SW 1271 (cell line): ENCODE measurements around the gene TAF11.
A peak's percentile ranks its signal among the peaks of the same experiment; 100 is the strongest.
"Not testable (repeated sequence)": the region's sequence is repeated elsewhere in the genome, so short reads cannot be mapped to it uniquely, and the experiment has no call there.

ENCODE experiments used
- DNase-seq, 2 experiments: peaks; one replicate each; lab custom pipeline; 2025; lab: John Stamatoyannopoulos, UW

The TAF11 gene

DNA sequence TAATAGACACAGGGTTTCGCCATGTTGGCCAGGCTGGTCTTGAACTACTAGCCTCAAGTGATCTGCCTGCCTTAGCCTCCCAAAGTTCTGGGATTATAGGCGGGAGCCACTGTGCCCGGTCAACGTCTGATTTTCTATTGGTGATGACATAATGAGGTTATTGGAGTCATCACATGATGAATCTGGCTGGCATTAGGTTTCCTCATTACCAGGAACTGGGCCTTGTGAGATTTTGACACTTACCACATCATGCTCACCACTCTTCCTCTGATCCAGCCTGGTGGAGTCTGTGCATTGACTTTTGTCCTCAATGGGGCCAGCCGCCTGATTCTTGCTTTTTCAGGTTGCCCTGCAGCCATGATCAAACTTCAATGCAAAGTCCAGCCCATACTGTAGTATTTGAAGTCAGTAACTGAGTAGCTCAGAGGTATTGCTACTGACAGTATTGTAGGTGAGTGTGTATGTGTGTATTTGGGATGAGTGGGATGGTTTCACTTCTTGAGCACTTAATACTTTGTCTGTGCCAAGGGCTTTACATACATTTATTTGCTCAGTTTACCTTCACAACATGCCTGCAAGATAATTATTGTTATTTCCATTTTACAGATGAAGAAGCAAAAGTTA is 17.3 kb upstream of the TAF11 start:
- DNase-seq: no peak

DNA sequence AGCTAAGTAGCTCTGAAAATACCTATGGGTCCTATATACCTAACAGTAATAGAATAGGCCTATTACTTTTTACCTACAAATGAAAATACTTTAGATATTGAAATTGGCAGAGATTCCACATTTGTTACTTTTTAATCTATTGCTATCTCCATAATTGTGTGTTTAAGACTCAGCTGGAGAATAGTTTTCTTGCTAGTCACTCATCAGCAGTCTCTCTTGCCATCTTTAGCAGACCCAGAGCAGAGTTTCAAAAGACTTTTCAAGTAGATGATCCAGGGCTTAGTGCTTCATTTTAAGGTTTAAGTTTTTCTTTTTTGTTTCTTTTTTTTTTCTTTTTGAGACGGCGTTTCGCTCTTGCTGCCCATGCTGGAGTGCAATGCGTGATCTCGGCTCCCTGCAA is 14.1 kb upstream of the TAF11 start:
- DNase-seq: no peak

DNA sequence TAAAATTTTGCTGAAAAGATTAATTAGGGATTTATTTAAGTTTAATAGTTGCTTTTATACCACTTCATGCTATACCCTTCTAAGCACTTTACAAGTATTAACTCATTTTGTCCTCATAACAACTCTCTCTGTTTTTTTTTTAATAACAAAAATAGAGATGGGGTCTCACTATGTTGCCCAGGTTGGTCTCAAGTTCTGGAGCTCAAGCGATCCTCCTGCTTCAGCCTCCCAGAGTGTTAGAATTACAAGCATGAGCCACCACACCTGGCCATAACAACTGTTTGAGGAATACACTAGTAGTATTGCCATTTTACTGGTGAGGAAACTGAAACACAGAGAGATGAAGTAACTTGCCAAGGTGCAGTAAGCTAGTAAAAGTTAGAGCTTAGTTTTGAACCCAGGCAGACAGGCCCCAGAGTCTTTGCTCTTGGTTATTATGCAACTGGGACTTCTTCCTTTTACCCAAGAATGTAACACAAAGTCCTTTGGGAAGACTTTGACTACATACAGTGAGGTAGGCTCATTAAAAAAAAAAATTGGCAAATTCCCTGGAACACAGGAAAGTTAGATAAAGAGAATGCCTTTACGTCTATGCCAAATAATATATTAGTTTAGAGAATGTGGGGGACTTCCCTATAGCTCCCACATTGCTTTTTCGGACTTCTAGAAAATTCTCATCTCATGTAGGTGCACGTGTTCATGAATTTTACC is 12.6 kb upstream of the TAF11 start:
- DNase-seq: no peak

DNA sequence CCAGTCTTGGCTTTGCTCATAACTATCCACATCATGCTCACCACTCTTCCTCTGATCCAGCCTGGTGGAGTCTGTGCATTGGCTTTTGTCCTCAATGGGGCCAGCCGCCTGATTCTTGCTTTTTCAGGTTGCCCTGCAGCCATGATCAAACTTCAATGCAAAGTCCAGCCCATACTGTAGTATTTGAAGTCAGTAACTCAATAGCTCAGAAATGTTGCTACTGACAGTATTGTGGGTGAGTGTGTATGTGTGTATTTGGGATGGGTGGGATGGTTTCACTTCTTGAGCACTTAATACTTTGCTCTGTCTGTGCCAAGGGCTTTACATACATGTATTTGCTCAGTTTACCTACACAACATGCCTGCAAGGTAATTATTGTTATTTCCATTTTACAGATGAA is 11.9 kb upstream of the TAF11 start:
- DNase-seq: not testable (repeated sequence)

DNA sequence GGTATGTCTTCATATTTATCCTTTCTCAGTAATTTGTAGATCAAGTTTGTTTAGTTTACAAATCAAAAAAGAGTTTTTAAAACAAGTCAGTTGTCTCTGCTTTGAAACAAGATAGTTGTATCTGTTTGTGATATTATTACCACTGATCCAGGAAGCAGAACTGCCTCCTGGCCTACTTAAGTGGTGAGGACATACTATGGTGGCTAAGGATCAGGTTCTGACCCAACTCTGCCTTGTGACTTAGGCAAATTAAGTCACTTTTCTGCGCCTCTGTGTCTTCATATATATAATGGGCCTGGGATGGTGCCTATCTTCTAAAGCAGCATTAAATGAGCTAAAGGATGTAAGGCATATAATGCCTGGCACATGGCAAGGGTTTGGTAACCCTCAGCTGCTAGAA is 9.9 kb upstream of the TAF11 start:
- DNase-seq: no peak

DNA sequence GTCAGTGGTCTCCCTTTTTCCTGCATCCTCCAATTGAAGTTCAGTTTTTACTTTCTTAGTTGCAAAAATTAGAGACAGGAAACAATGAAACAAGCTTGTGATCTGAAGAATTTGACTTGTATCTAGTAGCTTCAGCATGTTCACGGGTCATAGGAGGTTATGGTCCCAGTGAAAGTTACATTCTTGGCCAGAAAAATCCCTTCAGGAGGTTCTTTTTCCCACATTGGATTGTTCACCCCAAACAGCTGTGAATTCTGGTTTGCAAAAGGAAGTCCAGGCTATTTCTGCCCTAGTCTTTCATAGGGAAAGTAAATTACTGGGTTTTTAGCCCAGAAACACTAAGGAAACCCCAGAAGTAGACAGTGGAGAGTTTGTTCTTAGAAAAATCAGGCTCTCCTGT is 9.3 kb upstream of the TAF11 start:
- no peak for DNase-seq

DNA sequence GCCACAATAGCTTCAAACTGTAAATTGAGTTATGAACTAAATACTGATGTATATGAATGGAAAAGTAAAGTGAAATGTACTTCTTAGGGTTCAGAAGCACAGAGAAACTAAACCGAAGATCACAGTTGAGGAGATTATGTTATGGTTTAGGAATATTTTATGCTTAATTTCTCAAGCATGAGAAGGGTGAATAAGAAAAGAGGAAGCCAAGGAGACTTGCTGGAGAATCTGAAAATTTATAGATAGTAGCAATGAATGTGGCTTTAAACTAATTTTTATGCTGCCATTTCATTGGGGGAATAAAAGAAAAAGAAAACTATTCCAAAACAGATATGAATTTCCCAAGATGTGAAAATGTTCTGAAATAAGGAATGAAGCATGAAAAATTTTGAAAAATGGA is 6.9 kb upstream of the TAF11 start:
- no peak for DNase-seq

DNA sequence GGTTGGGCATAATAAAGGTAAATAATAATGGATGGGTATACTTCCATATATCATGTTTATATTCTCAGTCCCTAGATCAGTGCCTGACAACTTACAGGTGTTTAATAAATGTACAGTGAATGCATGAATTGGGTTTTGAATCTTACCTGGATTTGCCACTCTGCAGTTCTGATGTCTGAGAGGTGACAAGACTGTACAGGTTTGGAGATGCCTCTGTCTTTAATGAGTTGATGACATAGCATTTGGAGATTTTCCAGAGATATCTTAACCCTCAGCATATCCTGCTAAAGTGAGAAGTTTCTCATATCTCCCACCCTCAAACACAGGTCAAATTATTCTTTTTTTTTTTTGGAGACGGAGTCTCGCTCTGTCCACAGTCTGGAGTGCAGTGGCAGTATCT is 3.5 kb upstream of the TAF11 start:
- DNase-seq: no peak

DNA sequence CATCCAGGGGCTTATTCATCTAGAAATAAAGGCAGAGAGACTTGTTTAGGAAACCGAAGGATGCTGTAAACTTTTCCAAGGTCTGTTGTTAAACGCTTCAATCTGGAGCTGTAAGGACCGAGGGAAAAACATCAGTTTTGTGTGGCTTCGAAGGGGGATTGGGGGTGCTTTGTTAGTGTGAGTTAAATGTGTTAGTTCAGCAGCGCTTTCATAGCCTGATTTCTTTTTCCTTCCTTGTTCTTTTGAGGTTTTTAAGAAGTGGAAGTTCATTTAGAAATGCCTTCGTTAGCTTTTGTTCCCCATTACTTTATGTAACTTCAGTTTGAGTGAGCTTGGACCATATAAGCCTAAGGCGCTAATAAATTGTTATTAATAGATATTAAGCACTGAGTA is 2.7 kb upstream of the TAF11 start:
- DNase-seq: no peak

DNA sequence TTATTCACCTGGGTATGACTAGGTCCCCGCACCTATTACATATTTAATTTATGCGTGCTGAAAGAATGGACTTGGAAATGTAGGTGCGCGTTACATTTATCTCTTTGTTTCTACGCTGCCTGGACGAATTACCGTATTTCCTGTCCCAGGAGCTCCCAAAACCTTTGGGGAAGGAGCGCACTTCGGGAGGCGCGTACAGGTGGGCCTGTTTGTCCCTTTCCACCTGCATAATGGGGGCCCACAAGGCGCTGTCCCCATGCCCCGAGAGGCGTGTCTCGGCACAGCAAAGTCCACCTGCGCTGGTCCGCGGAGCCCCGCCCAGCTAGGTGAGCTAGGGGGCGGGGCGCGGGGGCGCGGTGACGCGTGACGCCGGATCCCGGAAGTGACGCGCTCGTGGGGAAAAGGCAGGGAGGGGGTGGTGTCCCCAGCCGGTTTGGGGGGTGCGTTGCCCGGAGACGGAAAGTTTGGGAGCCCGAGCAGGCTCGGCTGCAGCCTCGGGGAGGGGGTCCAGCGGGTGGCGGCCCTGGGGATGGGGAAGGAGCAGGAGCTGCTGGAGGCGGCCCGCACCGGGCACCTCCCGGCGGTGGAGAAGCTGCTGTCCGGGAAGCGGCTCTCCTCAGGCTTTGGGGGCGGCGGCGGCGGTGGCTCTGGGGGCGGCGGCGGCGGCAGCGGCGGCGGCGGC is 1.2 kb upstream of the TAF11 start, which contains the start of gene ANKS1A:
TSS of gene ANKS1A (plus strand) at position 382 of the 682 bp plus-strand sequence. CDS start at position 530, 148 bp downstream.
- DNase-seq: peak in 1 of 2 experiments; percentile 50

DNA sequence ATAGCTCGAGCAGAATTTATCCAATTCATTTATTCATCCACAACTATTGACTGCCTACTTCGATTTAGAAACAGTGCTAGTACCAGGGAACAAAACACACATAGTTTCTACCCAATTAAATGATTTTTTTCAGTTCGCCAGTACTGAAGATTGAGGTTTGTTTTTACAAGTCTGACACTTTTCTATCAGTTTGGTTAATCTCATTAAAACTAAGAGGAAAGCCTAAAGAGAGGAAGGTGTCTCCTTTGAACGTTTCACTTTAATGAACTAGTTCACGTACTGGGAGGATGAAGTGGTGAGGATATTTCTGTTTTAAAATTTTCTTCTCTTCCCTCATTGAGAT is 643 bp upstream of the TAF11 start:
- no peak for DNase-seq

DNA sequence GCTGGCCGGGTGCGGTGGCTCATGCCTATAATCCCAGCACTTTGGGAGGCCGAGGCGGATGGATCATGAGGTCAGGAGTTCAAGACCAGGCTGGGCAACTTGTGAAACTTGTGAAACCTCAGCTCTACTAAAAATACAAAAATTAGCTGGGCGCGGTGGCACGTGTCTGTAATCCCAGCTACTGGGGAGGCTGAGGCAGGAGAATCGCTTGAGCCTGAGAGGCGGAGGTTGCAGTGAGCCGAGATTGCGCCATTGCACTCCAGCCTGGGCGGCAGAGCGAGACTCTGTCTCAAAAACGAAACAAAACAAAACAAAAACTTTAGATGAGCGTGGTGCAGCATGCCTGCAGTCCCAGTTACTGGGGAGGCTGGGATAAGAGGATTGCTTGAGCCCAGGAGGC is 2.0 kb downstream of the TAF11 start:
- DNase-seq: not testable (repeated sequence)

DNA sequence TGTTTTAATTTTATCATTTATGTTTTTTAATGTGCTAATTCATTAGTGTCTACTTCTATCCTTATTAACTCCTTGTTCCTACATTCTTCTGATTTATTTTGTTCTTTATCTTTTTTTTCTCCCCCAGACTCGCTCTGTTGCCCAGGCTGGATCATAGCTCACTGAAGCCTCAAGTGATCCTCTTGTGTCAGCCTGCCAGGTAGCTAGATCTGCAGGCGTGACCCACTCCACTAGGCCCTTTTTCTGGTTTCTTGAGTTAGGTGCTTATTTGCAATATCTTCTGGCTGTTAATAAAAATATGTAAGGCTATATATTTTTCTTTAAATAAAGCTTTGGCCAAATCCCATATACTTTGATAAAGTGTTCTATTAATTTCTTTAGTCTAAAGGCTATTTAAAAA is 2.8 kb downstream of the TAF11 start:
- no peak for DNase-seq

DNA sequence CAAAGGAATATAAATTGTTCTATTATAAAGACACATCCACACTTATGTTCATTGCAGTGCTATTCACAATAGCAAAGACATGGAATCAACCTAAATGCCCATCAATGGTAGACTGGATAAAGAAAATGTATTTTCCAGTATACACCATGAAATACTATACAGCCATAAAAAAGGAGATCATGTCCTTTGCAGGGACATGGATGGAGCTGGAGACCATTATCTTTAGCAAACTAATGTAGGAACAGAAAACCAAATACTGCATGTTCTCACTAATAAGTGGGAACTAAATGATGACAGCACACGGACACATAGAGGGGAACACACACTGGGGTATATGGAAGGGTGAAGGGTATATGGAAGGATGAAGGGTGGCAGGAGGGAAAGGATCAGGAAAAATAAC is 3.8 kb downstream of the TAF11 start:
- not testable (repeated sequence) for DNase-seq

DNA sequence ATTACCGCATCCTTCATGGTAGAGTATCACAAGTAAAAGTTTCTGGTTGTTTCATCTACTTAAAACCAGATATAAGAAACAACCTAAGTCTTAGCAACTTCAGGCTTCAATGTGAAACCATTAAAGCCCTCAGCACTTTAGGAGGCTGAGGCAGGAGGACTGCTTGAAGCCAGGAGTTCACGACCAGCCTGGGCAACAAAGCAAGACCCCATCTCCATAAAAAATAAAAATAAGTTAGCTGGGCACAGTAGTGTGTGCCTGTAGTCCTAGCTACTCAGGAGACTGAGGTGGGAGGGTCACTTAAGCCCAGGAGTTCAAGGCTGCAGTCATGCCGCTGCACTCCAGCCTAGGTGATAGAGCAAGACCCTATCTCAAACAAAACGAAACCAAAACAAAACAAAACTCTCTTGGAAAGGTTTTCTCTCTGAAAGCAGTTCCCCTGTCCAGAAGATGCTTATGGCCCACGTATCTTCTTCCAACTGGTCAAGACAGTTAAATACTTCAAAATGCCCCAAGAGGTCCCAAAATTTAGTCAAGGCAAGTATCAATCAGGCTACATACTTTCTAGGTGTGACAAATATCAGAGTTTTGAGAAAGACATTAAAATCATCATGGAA is 9.9 kb downstream of the TAF11 start:
- DNase-seq: no peak

DNA sequence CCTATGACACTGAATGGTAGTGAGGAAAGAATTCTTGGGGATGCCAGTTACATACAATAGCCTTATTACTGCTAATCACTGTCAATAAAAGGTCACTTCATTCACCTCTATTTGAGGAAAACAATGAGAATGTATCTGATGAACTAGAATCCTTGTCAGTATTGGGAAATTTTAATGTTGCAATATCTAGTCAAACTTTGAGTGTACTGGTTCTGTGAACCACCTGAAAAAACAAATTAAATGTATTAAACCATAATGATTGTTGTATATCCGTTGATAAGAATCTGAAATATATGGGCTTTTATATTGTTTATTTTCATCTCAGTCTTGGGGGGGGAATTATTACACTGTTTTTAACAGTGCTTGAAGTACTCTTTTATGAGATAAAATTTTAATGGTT is 10.6 kb downstream of the TAF11 start:
- no peak for DNase-seq

DNA sequence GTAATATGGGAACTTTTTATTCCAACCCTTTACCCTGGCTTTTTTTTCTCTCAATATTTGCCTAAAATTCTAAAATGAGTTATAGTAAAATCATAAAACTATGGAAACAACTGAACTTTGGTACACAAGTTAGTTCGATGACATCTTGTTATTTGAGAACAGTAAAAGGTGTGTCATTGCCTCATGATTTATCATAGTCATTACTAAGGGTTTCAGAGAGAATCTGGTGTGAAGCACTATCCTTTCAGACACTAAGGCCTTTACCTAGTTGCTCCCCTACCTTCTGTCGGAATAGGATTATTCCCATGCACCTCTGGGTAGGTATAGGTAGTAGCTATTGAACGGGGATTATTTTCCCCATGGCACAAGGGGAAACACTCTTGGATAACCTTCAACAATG is 11.4 kb downstream of the TAF11 start:
- DNase-seq: no peak

DNA sequence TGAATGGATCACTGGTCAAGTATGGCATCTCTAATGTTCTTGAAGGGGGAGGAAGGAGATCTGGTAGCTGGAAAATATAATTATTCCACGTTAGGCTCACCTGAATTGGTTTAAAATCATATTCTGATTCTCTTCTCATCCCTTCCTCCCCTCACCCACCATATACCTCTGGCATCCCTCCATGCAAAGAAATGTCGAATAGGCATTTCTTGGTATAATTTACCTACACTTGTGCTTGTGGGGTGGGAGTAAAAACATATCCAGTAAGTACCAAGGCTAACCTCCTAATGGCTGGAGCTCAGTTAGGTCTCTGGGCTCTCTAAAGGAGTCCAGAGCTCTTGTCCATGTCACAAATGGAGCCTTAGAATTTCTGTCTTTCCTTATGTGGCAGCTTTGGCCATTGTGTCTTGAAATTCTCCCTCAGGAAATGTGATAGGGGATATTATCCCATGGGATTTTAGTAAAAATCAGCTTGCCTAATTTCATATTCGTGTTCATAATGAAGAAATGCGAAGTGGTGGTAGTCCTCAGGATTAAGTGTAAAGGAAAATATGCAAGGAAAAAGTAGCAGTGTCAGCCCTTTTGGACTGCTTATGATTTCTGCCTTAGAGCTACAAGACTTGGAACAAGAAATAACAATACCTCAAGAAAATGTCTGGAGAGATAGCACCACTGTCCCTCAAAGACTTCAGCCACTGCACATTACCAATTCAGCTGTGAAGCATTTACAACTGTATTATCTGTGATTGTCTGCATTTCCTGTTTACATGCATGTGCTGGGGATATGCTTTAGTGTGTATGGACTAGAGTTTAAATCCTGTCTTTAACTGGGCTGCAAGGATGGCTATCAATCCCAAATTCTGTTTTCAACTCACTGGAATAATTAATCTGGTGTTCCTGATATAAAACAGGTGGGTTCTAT is 12.3 kb downstream of the TAF11 start:
- DNase-seq: no peak

DNA sequence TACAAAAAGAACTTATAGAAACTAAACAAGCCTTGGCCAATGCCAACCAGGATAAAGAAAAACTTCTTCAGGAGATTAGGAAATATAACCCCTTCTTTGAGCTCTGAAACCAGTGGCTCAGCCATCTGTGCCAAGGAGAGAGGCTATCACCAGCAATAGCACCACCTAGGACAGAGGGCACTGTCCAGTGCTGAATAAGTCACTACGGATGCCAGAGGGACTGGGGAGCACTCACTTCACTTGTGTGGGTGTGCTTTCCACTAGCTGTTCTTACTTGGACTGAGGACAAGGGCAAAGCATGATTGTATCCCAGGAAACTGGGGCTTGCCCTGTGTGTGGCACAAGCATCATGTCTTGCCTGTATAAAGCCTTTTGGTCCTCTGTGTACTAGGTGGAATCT is 15.5 kb downstream of the TAF11 start:
- no peak for DNase-seq

DNA sequence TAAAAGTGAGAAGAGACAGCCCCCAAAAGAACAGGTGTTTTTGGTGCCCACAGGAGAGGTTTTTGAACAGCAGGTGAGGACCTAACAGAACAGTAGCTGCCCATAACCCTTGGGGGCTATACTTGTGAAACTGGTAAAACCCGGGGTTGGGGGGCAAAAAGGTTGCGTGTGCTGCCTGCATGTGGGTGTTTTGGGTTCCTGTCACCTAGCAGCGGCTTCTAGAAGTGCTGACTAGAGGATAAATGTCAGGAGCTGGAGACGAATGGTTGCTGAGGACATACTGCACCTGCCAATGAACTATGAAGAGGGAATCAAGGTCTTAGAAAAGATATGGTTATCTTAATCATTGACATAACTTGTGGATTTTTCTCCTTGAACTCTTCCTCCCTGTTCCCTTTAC is 16.0 kb downstream of the TAF11 start:
- no peak for DNase-seq

DNA sequence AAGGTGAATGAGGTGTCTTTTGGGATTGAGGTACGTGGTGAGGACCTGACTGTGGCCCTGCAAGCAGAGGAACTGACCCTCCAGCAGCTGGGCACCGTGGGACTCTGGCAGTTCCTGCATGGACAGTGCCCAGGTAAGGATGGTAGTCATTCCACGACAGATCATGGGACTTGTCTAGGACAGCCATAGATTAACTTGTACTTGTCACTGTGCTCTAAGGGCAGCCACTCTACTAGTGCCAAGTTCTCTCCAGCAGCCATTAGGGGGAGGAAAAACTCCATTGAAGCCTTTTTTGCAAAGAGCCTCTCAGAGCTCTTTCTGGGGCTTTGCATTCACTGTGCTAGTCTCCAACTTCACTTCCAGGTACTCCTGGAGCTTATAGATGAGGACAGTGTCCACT is 20.4 kb downstream of the TAF11 start:
- peak in 1 of 2 experiments; percentile 8 for DNase-seq

DNA sequence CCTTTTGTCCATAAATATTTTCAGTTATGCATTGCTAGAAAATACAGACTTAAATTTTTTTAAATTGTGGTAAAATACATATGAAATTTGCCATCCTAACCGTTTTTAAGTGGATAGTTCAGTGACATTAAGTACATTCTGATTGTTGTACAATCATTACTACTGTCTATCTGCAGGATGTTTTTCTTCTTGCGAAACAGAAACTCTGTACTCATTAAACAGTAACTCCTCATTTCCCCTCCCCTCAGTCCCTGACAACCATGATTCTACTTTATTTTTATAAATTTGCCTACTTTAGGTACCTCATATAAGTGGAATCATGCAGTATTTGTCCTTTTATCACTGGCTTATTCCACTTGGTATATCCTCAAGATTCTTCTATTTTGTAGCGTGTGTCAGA is 21.3 kb downstream of the TAF11 start:
- no peak for DNase-seq
